CD4-positive, alpha-beta T cell (primary cell): ENCODE data around the gene IFT43. TPM values are rescaled to one million over a fixed set of nuclear protein-coding genes. Genes with fewer than 3 reads are reported as not detected.

Source experiments
- ATAC-seq: fragments of 200-7000 bp; cut with Tn5 transposase; one replicate; pipeline ENCODE4 v1.10.0; 2022; ENCODE audit warnings: mild to moderate bottlenecking; ENCODE audit not compliant: poor library complexity
- CTCF ChIA-PET: fragments of 350-600 bp; sonication (Branson Sonifier 250); formaldehyde crosslinking; loops from one replicate; lab custom pipeline; 2021; ENCODE audit warnings: antibody characterized with exemption, inconsistent platforms; lab: Charles Lee
- POLR2A ChIA-PET: fragments of 350-600 bp; sonication (Branson Sonifier 250); formaldehyde crosslinking; loops from one replicate; lab custom pipeline; 2021; ENCODE audit warnings: antibody characterized with exemption, inconsistent platforms; lab: Charles Lee
- DNase-seq, 14 experiments: peaks; one replicate each; pipeline ENCODE4 v3.0.0-alpha.2; 2013 to 2020; ENCODE audit warnings: mixed read lengths in 2 of 14
- H3K27ac ChIP-seq, 2 donors: one replicate each; pipeline versions ENCODE4 v1.5.1 to v1.7.0; 2013; ENCODE audit warnings: low read length in 2 of 2, low read depth in 1 of 2, mild to moderate bottlenecking in 1 of 2
- H3K27me3 ChIP-seq, 2 experiments: 1 replicate in 1 of 2; 2 replicates in 1 of 2; pipeline versions ENCODE4 v1.6.1 to v1.7.0; 2013; ENCODE audit warnings: low read length in 2 of 2, control low read depth in 1 of 2, mild to moderate bottlenecking in 1 of 2, moderate library complexity in 1 of 2; ENCODE audit not compliant: insufficient read depth in 2 of 2, control insufficient read depth in 1 of 2
- H3K36me3 ChIP-seq: one replicate; pipeline ENCODE4 v1.6.1; 2013; ENCODE audit warnings: low read length, control low read depth; ENCODE audit not compliant: insufficient read depth
- H3K4me1 ChIP-seq: one replicate; pipeline ENCODE4 v1.6.1; 2013; ENCODE audit warnings: low read length, control low read depth; ENCODE audit not compliant: insufficient read depth
- H3K4me3 ChIP-seq: one replicate; pipeline ENCODE4 v1.5.1; 2013; ENCODE audit warnings: mild to moderate bottlenecking, low read length, moderate library complexity
- H3K9me3 ChIP-seq, 2 experiments: 1 replicate in 1 of 2; 2 replicates in 1 of 2; pipeline versions ENCODE4 v1.6.1 to v1.7.0; 2013; ENCODE audit warnings: low read length in 2 of 2, mild to moderate bottlenecking in 2 of 2, control low read depth in 1 of 2, moderate library complexity in 1 of 2; ENCODE audit not compliant: control insufficient read depth in 1 of 2, insufficient read depth in 1 of 2
- H3K27ac Mint-ChIP-seq: one replicate; pipeline ENCODE4 v1.8.0; 2020; ENCODE audit warnings: mixed read lengths
- H3K27me3 Mint-ChIP-seq: one replicate; pipeline ENCODE4 v1.8.0; 2021; ENCODE audit warnings: mixed read lengths
- H3K36me3 Mint-ChIP-seq: one replicate; pipeline ENCODE4 v1.8.0; 2021; ENCODE audit warnings: low read depth, mixed read lengths
- H3K4me1 Mint-ChIP-seq: one replicate; pipeline ENCODE4 v1.8.0; 2021; ENCODE audit warnings: low read depth, mixed read lengths
- H3K4me3 Mint-ChIP-seq: one replicate; pipeline ENCODE4 v1.8.0; 2020; ENCODE audit warnings: mild to moderate bottlenecking, mixed read lengths
- H3K9me3 Mint-ChIP-seq: one replicate; pipeline ENCODE4 v1.8.0; 2020; ENCODE audit warnings: mixed read lengths
- CTCF ChIP-seq: fragments of 200-600 bp; IDR thresholded peaks from one replicate; pipeline ENCODE4 v1.8.0; 2022; ENCODE audit warnings: antibody characterized with exemption, mild to moderate bottlenecking
- intact Hi-C, 2 experiments: fragments of 100-400 bp; cut with DNase I in 1 of 2; cut with micrococcal nuclease in 1 of 2; formaldehyde crosslinking; loops; one replicate each; pipeline versions ENCODE4 v1.15.1 to v1.9.0; 2023 to 2025; cut with DNase I, micrococcal nuclease
- total RNA-seq, 174 experiments: library from RNA in 2 of 174; stranded (reverse) in 2 of 174; gene quantifications; one replicate each; pipeline ENCODE4 v1.2.3 and lab custom pipeline; 2021 to 2026

IFT43 gene
- total RNA-seq, 2 experiments from 2014 or later, result 10.0 to 11.1 TPM

- H3K9me3 Mint-ChIP-seq, result no peaks in the 10 kb centered on the region
- H3K27ac Mint-ChIP-seq, result no peak overlapping the region
- no peaks in the 10 kb centered on the region for H3K27me3 Mint-ChIP-seq
- H3K9me3 ChIP-seq, result no peaks in the 10 kb centered on the region
- POLR2A ChIA-PET, result no interaction called here
- no peak overlapping the region for H3K27ac ChIP-seq
- DNase-seq (no peak), ATAC-seq (no peak)
- no peak for TF ChIP-seq CTCF
- no peak overlapping the region for H3K4me3 ChIP-seq
- no peaks in the 10 kb centered on the region for H3K4me1 Mint-ChIP-seq
- H3K36me3 Mint-ChIP-seq, result peaks cover 53% of the 10 kb centered on the region
- H3K4me3 Mint-ChIP-seq, result no peak overlapping the region
- H3K36me3 ChIP-seq, result peaks cover 12% of the 10 kb centered on the region
- intact Hi-C loops, result no loop called here
- no peaks in the 10 kb centered on the region for H3K27me3 ChIP-seq
- no peaks in the 10 kb centered on the region for H3K4me1 ChIP-seq
- CTCF ChIA-PET, result no interaction called here
Observed at GRCh38 chr14:75967866-75968265, 17.7 kb upstream of the IFT43 start.

DNA sequence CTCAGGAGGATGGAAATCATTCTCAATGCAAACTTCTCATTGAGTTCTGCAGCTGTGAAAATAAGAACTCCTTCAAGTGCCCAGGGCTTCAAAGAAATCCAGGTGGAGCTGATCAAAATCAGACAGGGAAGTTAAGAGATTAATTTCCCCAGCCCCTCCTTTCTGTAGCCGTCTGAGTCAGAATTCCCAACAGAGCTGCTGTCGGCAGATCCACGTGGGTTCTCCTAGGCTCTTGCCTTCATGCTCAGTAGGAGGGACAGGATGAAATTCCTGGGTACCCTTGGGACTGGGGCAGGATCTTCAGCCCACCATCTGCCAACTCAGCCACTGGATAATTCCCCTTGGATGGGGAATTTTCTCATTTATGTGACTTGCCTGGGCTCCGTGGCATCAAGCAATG is 17.1 kb upstream of the IFT43 start:
- Histone ChIP-seq H3K4me1 (no peaks in the 10 kb centered on the region), H3K27me3 (no peaks in the 10 kb centered on the region), H3K27ac (no peak overlapping the region), H3K9me3 (no peaks in the 10 kb centered on the region), H3K36me3 (peaks cover 9% of the 10 kb centered on the region), H3K4me3 (no peak overlapping the region)
- POLR2A ChIA-PET, result no interaction called here
- no peak for ATAC-seq
- H3K27me3 Mint-ChIP-seq, result no peaks in the 10 kb centered on the region
- H3K36me3 Mint-ChIP-seq, result peaks cover 51% of the 10 kb centered on the region
- CTCF ChIA-PET, result interaction anchor here (0.8 kb wide), 1 partner anchor 11 kb away, joined by 3 read pairs; no protein-coding TSS in a partner anchor
- no peaks in the 10 kb centered on the region for H3K9me3 Mint-ChIP-seq
- intact Hi-C loops, result no loop called here
- no peak for TF ChIP-seq CTCF
- DNase-seq, result no peak
- H3K4me1 Mint-ChIP-seq, result no peaks in the 10 kb centered on the region
- H3K27ac Mint-ChIP-seq, result no peak overlapping the region
- no peak overlapping the region for H3K4me3 Mint-ChIP-seq

DNA sequence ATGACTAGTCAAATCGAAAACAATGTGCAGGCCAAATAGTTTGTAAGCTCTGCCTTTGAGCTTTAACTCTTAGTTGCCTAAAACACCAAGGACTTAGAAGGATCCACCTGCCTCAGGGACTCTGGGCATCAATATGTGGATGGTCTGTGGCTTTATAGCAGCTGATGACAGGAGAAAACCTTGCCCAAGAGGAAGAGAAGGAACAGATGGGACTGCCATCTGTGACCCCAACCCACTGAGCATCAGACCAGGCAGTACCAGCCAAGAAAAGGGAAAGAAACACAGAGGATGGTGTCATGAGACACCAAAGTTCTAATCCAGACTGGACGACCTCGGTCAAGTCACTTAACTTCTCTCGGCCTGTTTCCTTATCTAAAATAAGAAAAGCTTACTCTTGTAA is 16.4 kb upstream of the IFT43 start:
- Histone ChIP-seq H3K27me3 (no peaks in the 10 kb centered on the region), H3K4me1 (no peaks in the 10 kb centered on the region), H3K9me3 (no peaks in the 10 kb centered on the region), H3K36me3 (peaks cover 9% of the 10 kb centered on the region), H3K4me3 (no peak overlapping the region), H3K27ac (no peak overlapping the region)
- H3K27me3 Mint-ChIP-seq, result no peaks in the 10 kb centered on the region
- no peak for TF ChIP-seq CTCF
- no peaks in the 10 kb centered on the region for H3K9me3 Mint-ChIP-seq
- no peak overlapping the region for H3K4me3 Mint-ChIP-seq
- DNase-seq (no peak), ATAC-seq (no peak)
- CTCF ChIA-PET, result interaction anchor here (0.8 kb wide), 1 partner anchor 12 kb away, joined by 3 read pairs; no protein-coding TSS in a partner anchor
- H3K4me1 Mint-ChIP-seq, result no peaks in the 10 kb centered on the region
- H3K27ac Mint-ChIP-seq, result no peak overlapping the region
- intact Hi-C loops, result no loop called here
- POLR2A ChIA-PET, result no interaction called here
- peaks cover 48% of the 10 kb centered on the region for H3K36me3 Mint-ChIP-seq
